Mucosa of descending colon (tissue), 3 donors: ENCODE results near the gene PAMR1. TPM values are rescaled to one million over a fixed set of nuclear protein-coding genes. Genes with fewer than 3 reads are reported as not detected.

Experiments
- ATAC-seq: fragments of 200-7000 bp; cut with Tn5 transposase; one replicate; pipeline ENCODE4 v1.9.1; 2020; ENCODE audit warnings: mild to moderate bottlenecking, moderate library complexity
- DNase-seq, 3 donors: peaks; one replicate each; pipeline ENCODE4 v3.0.0-alpha.2; 2020
- H3K36me3 ChIP-seq: fragments of 200-600 bp; one replicate; pipeline ENCODE4 v1.8.0; 2021; ENCODE audit warnings: low read depth, mild to moderate bottlenecking
- H3K4me1 ChIP-seq: fragments of 200-600 bp; one replicate; pipeline ENCODE4 v1.8.0; 2021; ENCODE audit warnings: low read depth, mild to moderate bottlenecking
- H3K4me3 ChIP-seq: fragments of 200-600 bp; one replicate; pipeline ENCODE4 v1.8.0; 2021; ENCODE audit warnings: mild to moderate bottlenecking
- H3K9me3 ChIP-seq: fragments of 200-600 bp; one replicate; pipeline ENCODE4 v1.8.0; 2021; ENCODE audit warnings: mild to moderate bottlenecking
- CTCF ChIP-seq: fragments of 200-600 bp; IDR thresholded peaks from one replicate; pipeline ENCODE4 v1.8.0; 2022; ENCODE audit warnings: antibody characterized with exemption, mild to moderate bottlenecking
- intact Hi-C, 2 donors: fragments of 100-400 bp; cut with DNase I in 1 of 2; cut with micrococcal nuclease in 1 of 2; formaldehyde crosslinking; loops; one replicate each; pipeline versions ENCODE4 v1.11.0 to v1.11.1; 2022; cut with DNase I, micrococcal nuclease
- total RNA-seq, 3 donors: library from RNA; stranded (reverse); fragmentation: NEBNext Ultra II Directional in 2 of 3; extraction: Animal tissue kit (Norgen Biotek cat#: 25700) in 2 of 3; gene quantifications; one replicate each; pipeline versions ENCODE4 v1.2.1 to v1.2.4, GENCODE V29; 2021 to 2023
- donor health status: DM: no; HTN: no; CAD: no; lungs with moderate emphysema.
- donor health status: DM: no; HTN: no; CAD: no.
- donor health status: DM: no; HTN: yes; CAD: no.

The PAMR1 gene
- total RNA-seq, 3 donors from 2014 or later = 1.7 to 17.4 (median 2.3) TPM

- intact Hi-C loops = no loop called here
- no peaks in the 10 kb centered on the region for H3K36me3 ChIP-seq
- no peaks in the 10 kb centered on the region for H3K9me3 ChIP-seq
- no peaks in the 10 kb centered on the region for H3K4me1 ChIP-seq
- DNase-seq = no peak
- TF ChIP-seq CTCF = no peak
- ATAC-seq = no peak
- no peak overlapping the region for H3K4me3 ChIP-seq
Measured at GRCh38 chr11:35554491-35555437, 29.3 kb upstream of the PAMR1 start.

- no peak for ATAC-seq
- Histone ChIP-seq H3K4me3 (no peak overlapping the region), H3K9me3 (no peaks in the 10 kb centered on the region), H3K36me3 (no peaks in the 10 kb centered on the region), H3K4me1 (no peaks in the 10 kb centered on the region)
- no peak for DNase-seq
- TF ChIP-seq CTCF = no peak
- intact Hi-C loops = no loop called here
Measured at GRCh38 chr11:35553831-35554230, 28.4 kb upstream of the PAMR1 start.

GRCh38 chr11:35553021-35553420 lies 27.6 kb upstream of the PAMR1 start:
- no peak for TF ChIP-seq CTCF

GRCh38 chr11:35552616-35553015 lies 27.2 kb upstream of the PAMR1 start:
- Histone ChIP-seq H3K4me3 (no peak overlapping the region), H3K9me3 (no peaks in the 10 kb centered on the region), H3K36me3 (no peaks in the 10 kb centered on the region), H3K4me1 (no peaks in the 10 kb centered on the region)
- no peak for TF ChIP-seq CTCF
- DNase-seq (no peak), ATAC-seq (no peak)
- intact Hi-C loops = no loop called here

More at GRCh38 chr11:35553021-35553420, 27.6 kb upstream of the PAMR1 start:
- ATAC-seq = no peak
- no peaks in the 10 kb centered on the region for H3K4me1 ChIP-seq
- H3K36me3 ChIP-seq = no peaks in the 10 kb centered on the region
- no peak for DNase-seq
- H3K9me3 ChIP-seq = no peaks in the 10 kb centered on the region
- no peak overlapping the region for H3K4me3 ChIP-seq
- intact Hi-C loops = no loop called here

- no peaks in the 10 kb centered on the region for H3K36me3 ChIP-seq
- DNase-seq = no peak
- H3K9me3 ChIP-seq = no peaks in the 10 kb centered on the region
- TF ChIP-seq CTCF = no peak
- ATAC-seq = no peak
- intact Hi-C loops = no loop called here
- H3K4me1 ChIP-seq = no peaks in the 10 kb centered on the region
- no peak overlapping the region for H3K4me3 ChIP-seq
Measured at GRCh38 chr11:35550374-35551036, 25.1 kb upstream of the PAMR1 start.
